Pulmonary artery endothelial cell (primary cell): ENCODE data around the gene DHX34. TPM values are rescaled to one million over a fixed set of nuclear protein-coding genes. Genes with fewer than 3 reads are reported as not detected.
"Not testable (repeated sequence)": the region's sequence is repeated elsewhere in the genome, so short reads cannot be mapped to it uniquely, and the experiment has no call there.

Experiments used
- DNase-seq: peaks from one replicate; pipeline ENCODE4 v3.0.0-alpha.2; 2011; ENCODE audit warnings: low read depth, low spot score
- total RNA-seq: library from RNA; depleted of rRNA; stranded (reverse); fragments of >200 nt; gene quantifications from 2 replicates; pipeline ENCODE4 v1.2.3, GENCODE V29; 2014

DHX34 gene
- total RNA-seq, 1 donor from 2014 or later: 7.1 TPM

DNA sequence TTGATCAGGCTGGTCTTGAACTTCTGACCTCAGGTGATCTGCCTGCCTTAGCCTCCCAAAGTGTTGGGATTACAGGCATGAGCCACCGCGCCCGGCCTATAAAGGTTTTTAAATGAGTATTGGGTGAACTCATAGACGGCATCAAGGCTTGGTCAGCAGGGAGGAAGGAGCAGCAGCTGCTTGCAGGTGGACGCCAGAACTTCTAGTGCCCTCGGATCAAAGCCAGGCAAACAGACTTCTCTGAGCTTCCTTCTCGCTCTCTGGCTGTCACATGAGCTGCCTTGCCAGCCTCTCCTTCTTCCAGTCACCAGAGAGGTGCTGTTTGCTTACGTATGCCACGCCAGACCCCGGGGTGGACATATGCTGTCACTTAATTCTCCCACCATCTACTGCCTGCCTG is 16.3 kb downstream of the DHX34 start:
- not testable (repeated sequence) for DNase-seq

DNA sequence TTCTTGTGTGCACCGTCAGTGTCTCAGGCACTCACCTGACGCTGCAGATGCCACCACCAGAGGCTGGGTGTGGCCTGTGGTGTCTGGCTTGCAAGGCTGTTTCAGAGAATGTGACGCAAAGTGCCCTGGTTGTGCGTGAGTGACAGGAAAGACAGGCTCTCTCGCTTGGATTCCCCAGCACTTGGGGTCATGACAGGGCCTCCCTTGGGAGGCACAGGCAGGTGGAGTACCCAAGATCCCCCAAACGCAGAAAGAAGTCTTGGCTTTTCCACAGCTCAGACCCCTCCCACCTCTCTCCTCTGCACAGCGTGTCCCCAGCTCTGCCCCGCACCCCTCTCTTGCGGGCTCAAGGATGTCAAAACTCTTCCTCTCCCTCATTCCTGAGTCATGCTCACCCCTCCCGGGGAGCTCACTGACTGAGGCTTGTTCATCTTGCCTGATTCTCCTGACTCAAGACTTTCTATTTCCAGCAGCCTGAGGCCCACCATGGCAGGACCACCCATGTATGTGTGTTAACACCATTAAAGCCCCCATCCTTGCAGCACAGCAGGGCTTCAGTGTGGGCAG is 21.0 kb downstream of the DHX34 start:
- no peak for DNase-seq

DNA sequence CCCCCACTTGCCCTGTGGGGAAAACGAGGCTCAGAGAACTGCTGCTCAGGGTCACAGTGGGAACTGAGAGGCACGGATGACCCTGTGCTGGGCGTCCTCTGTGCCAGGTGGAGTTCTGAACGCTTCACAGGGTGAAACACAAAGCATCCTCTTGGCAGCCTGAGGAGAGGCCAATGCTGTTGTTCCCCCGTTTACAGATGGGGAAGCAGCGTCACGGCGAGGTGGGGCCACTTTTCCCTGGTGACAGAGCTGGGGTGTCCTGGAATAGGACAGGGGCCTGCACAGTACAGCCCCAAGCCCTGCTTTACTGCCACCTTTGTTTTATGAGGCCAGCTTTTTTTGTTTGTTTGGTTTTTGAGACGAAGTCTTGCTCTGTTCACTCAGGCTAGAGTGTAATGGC is 22.1 kb downstream of the DHX34 start:
- DNase-seq: no peak

DNA sequence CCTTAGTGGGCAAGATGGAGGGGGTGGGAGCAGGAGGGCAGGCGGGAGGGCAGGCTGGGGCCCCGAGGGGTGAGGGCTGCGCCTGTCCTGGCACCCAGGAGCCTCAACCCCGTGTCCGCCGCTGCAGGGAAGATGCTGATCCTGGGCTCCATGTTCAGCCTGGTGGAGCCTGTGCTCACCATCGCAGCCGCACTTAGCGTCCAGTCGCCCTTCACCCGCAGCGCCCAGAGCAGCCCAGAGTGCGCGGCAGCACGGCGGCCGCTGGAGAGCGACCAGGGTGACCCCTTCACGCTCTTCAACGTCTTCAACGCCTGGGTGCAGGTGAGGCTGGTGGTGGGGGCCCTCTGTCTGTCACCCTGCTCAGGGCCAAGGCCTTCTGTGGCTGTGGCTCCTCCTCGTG is 23.5 kb downstream of the DHX34 start:
- DNase-seq: no peak

DNA sequence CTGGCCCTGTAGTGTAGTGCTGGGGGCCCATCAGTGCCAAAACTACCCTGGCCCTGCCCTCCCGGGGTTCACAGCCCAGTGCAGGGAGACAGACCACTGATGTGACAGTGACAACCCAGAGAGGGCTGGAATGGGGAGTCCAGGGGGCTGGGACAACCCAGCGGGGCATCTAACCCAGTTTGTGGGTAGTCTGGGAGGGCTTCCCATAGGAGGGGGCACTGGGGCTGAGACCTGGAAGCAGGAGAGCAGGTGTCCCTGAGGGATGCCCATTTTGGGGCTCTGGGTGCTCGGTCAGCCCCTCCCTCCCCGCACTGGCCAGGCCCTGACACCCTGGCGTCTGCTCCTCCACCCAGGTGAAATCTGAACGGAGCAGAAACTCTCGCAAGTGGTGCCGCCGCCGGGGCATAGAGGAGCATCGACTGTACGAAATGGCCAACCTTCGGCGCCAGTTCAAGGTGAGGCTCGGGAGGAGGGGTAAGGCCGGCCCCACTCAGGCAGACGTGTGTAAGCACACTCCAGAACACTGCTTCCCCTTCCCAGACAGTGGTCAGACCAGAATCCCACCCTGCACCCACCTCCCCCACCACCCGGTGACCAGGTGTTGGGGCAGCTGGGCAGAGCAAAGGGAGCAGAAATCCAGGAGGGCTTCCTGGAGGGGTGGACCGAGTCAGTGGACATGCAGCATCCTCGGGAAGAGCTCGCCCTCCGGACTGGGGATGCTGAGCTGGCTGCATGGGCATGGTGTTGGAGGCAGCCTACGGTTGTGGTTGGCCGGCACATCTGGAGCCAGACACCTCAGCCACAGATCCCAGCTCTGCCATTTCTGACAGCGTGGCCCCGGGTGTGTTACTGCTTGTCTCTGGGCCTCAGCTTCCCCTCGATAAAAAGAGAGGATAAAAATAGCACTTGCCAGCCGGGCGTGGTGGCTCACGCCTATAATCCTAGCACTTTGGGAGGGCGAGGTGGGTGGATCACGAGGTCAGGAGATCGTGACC is 24.4 kb downstream of the DHX34 start:
- no peak for DNase-seq

GRCh38 chr19:47374876-47375693 is 26.0 kb downstream of the DHX34 start:
- no peak for DNase-seq

GRCh38 chr19:47375694-47376588 is 26.8 kb downstream of the DHX34 start:
- no peak for DNase-seq

DNA sequence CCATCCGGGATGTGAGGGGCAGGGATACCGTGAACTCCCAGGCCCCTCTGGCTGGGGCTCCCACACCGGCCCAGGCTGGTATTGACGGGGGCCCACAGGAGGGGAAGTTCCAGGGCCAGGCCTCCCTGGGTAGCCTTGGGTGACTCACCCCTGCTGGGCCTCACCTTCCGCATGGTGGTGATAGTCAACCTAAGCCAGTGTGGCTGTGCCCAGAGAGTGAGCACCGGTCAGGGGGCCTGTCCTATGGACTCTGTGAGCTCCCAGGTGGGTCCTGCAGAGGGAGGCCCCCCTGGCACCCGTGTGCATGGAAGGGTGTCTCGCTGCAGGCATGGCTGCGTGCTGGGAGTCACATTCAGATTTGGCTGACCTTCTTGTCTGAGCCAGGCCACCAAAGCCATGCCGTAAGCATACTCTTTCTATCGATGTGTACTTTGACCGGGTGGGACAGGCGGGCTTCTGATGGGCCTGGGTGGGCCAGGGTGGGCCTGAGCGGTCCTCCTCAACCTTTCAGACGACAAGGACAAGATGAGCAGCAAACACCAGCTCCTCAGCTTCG is 27.6 kb downstream of the DHX34 start:
- no peak for DNase-seq

DNA sequence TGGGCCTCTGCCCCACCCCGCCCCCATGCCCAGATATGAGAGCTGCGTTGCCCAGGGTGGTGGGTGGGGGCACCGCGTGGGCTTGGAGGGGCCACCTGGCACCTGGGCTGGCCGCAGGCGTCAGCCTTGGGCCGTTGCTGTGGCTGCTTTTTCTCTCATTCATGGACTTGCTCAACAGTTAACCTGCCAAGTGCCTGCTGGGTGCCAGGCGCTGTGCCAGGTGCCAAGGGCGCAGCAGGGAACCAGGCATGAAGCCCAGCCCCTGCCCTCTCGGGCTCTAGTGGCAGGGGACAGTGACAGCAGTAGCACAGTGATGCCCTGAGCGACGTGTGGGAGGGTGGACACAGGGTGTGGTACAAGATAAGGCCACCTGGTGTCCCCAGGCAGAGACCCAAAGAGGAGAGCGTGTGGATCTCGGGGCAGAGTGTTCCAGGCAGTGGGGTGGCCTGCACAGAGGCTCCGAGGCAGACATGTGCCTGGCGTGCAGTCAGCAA is 28.1 kb downstream of the DHX34 start:
- DNase-seq: no peak

DNA sequence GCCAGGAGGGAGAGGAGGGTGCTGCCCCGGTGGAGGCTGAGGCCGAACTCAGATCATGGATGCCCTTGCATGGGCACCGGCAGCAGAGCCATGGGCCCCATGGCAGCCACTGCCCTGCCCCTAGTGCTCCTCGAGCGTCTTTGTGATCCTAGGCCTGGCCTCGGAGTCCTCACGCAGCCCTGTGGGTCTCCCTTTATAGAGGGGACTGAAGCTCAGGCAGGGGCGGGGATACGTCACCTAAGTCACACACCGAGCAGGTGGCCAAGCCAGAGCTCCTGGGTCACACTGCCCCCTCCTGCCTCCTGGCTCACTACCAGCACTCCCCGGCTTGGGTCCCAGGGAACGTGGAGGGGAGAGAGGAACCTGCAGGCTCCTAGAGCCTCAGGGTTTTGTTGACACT is 28.7 kb downstream of the DHX34 start:
- no peak for DNase-seq

- DNase-seq: no peak
These were observed 29.1 kb downstream of the DHX34 start for GRCh38 chr19:47378246-47378645.

- no peak for DNase-seq
These were observed 30.3 kb downstream of the DHX34 start for GRCh38 chr19:47379381-47379938.

- no peak for DNase-seq
These were observed 31.4 kb downstream of the DHX34 start for GRCh38 chr19:47380559-47380958.

DNA sequence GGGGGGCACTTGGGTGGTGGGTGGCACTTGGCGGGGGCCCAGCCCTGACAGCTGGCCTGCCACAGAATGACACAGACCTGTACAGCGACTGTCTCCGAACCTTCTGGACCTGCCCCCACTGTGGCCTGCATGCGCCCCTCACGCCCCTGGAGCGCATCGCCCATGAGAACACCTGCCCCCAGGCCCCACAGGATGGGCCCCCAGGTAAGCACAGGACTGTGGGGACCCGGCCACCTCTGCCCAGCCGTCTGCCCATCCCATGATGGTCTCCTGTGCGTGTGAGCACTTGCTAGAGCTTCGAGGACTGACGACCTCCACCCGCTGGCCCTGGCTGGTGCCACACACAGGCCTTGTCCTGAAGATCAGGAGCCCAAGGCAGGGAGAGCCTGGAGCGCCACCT is 32.0 kb downstream of the DHX34 start:
- DNase-seq: no peak

DNA sequence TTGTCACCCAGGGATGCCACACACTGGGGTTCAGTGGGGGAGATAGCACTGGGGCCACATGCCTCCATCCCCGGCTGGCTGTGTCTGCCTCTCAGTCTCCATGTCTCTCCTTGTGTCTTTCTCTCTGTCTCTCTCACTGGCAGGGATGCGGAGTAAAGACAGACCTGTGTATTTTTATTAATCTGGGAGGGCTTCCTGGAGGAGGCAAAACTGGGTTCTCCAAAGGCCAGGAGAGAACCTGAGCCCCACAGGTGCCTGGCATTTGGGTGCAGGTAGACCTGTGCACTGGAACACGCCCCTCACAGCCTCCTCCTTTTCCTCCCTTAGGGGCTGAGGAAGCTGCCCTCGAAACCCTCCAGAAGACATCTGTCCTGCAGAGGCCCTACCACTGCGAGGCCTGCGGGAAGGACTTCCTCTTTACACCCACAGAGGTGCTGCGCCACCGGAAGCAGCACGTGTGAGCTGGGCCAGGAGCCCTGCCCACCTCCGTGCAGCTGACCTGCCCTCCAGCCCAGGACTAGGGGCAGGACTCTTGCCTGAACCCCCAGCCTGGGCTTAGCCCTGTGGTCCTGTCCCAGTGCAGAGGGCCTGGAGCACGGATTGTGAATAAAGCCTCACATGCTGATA is 32.7 kb downstream of the DHX34 start:
- no peak for DNase-seq

- not testable (repeated sequence) for DNase-seq
These were observed 34.8 kb downstream of the DHX34 start for GRCh38 chr19:47383890-47384289.

DNA sequence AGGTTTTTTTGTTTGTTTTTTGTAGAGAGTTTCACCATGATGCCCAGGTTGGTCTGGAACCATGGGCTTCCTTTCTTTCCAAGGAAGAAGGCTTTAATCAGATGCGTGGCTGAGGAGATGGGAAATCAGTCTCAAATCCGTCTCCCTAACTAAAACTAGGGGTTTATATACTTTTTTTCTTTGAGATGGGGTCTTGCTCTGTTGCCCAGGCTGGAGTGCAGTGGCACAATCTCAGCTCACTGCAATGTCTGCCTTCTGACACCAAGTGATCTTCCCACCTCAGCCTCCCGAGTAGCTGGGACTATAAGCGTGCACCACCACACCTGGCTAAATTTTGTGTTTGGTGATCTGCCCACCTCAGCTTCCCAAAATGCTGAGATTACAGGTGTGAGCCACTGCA is 35.4 kb downstream of the DHX34 start:
- DNase-seq: not testable (repeated sequence)

- DNase-seq: not testable (repeated sequence)
These were observed 37.5 kb downstream of the DHX34 start for GRCh38 chr19:47386582-47386981.

DNA sequence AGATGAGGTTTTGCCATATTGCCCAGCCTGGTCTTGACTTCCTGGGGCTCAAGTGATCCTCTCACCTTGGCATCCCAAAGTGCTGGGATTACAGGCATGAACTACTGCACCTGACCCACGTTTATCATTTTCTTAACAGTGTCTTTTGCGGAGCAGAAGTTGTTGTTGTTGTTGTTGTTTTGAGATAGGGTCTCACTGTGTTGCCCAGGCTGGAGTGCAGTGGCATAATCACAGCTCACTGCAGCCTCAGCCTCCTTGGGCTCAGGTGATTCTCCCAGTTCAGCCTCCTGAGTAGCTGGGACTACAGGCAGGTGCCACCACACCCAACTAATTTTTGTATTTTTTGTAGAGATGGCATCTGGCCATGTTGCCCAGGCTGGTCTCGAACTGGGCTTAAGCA is 38.5 kb downstream of the DHX34 start:
- DNase-seq: not testable (repeated sequence)

GRCh38 chr19:47388721-47389120 is 39.6 kb downstream of the DHX34 start:
- DNase-seq: not testable (repeated sequence)
